Right atrium auricular region (tissue), 2 donors: ENCODE data around the gene PEX6. TPM values are rescaled to one million over a fixed set of nuclear protein-coding genes. Genes with fewer than 3 reads are reported as not detected.
"Not testable (repeated sequence)": the region's sequence is repeated elsewhere in the genome, so short reads cannot be mapped to it uniquely, and the experiment has no call there.

Source experiments
- DNase-seq: peaks from one replicate; pipeline ENCODE4 v3.0.0-alpha.2; 2019; ENCODE audit warnings: low spot score
- H3K27ac ChIP-seq, 2 donors: fragments of 200-600 bp; sonication (generic); 1 replicate in 1 of 2; 2 replicates in 1 of 2; pipeline ENCODE4 v1.5.1; 2016 to 2019
- H3K27me3 ChIP-seq, 2 donors: fragments of 200-600 bp; sonication (generic); one replicate each; pipeline versions ENCODE4 v1.5.1 to v1.6.0; 2017 to 2019
- H3K36me3 ChIP-seq: fragments of 200-600 bp; sonication (generic); one replicate; pipeline ENCODE4 v1.5.1; 2016
- H3K4me1 ChIP-seq, 2 donors: fragments of 200-600 bp; sonication (generic); one replicate each; pipeline versions ENCODE4 v1.5.1 to v1.6.0; 2017 to 2019
- H3K4me3 ChIP-seq, 2 donors: fragments of 200-600 bp; sonication (generic); 1 replicate in 1 of 2; 2 replicates in 1 of 2; pipeline ENCODE4 v1.5.1; 2017 to 2019; ENCODE audit warnings: mild to moderate bottlenecking in 1 of 2, moderate library complexity in 1 of 2
- H3K9me3 ChIP-seq, 2 donors: fragments of 200-600 bp; sonication (generic); one replicate each; pipeline ENCODE4 v1.5.1; 2019
- total RNA-seq, 2 donors: library from RNA; depleted of rRNA; stranded (reverse); fragments of >200 nt; gene quantifications; one replicate each; pipeline ENCODE4 v1.1.0, GENCODE V29; 2016
- TF ChIP-seq, protein P1 (sequence below), 2 donors: fragments of 200-600 bp; sonication (generic); IDR thresholded peaks; one replicate each; pipeline ENCODE4 v1.5.1; 2019; ENCODE audit warnings: antibody characterized with exemption in 2 of 2

The PEX6 gene
- total RNA-seq, 2 donors from 2014 or later: 11.7 to 16.7 TPM

DNA sequence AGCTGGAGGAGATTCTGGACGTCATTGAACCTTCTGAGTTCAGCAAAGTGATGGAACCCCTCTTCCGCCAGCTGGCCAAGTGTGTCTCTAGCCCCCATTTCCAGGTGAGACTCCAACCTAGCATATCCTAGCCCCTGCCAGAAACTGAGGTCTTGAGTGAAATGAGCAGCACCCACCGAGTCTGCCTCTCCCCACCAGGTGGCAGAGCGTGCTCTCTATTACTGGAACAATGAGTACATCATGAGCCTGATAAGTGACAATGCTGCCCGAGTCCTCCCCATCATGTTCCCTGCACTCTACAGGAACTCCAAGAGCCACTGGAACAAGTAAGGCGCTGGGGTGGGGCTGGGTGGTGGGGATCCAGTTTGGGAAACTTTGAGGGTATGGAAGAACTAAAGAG, 30.1 kb upstream of the PEX6 start:
- TF ChIP-seq, protein P1, sequence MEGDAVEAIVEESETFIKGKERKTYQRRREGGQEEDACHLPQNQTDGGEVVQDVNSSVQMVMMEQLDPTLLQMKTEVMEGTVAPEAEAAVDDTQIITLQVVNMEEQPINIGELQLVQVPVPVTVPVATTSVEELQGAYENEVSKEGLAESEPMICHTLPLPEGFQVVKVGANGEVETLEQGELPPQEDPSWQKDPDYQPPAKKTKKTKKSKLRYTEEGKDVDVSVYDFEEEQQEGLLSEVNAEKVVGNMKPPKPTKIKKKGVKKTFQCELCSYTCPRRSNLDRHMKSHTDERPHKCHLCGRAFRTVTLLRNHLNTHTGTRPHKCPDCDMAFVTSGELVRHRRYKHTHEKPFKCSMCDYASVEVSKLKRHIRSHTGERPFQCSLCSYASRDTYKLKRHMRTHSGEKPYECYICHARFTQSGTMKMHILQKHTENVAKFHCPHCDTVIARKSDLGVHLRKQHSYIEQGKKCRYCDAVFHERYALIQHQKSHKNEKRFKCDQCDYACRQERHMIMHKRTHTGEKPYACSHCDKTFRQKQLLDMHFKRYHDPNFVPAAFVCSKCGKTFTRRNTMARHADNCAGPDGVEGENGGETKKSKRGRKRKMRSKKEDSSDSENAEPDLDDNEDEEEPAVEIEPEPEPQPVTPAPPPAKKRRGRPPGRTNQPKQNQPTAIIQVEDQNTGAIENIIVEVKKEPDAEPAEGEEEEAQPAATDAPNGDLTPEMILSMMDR (IDR thresholded peaks at IDR 0.05): peak in 1 of 2 donors; percentile 63
- peaks cover 59% of the 10 kb centered on the region for H3K36me3 ChIP-seq
- no peaks in the 10 kb centered on the region for H3K9me3 ChIP-seq
- DNase-seq: no peak
- peaks cover 0 to 22% of the 10 kb centered on the region in 2 donors for H3K4me1 ChIP-seq
- H3K4me3 ChIP-seq: no peak overlapping the region
- H3K27ac ChIP-seq: peak overlapping the region in 1 of 2 donors; percentile 50
- no peaks in the 10 kb centered on the region for H3K27me3 ChIP-seq

- H3K27me3 ChIP-seq: no peaks in the 10 kb centered on the region
- no peaks in the 10 kb centered on the region for H3K9me3 ChIP-seq
- peaks cover 64% of the 10 kb centered on the region for H3K36me3 ChIP-seq
- peaks cover 0 to 8% of the 10 kb centered on the region in 2 donors for H3K4me1 ChIP-seq
- no peak overlapping the region for H3K4me3 ChIP-seq
- no peak overlapping the region for H3K27ac ChIP-seq
- TF ChIP-seq, protein P1 (IDR thresholded peaks at IDR 0.05): no peak
- no peak for DNase-seq
Measured at GRCh38 chr6:43007126-43007525, 28.1 kb upstream of the PEX6 start.

DNA sequence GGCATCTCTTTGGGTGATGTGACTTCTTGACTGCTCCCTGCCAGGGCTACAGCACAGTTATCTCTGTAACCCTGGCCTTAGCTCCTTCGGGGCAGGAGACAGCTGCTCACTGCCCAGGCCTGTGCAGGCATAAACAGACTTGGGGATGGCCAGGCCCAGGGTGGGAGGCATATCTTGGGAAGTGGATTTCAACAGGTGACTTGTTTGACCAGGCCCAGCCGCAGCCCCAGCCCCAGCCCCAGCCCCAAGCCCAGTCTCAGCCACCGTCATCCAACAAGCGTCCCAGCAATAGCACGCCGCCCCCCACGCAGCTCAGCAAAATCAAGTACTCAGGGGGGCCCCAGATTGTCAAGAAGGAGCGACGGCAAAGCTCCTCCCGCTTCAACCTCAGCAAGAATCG, 27.3 kb upstream of the PEX6 start:
- TF ChIP-seq, protein P1 (IDR thresholded peaks at IDR 0.05): no peak
- H3K27me3 ChIP-seq: no peaks in the 10 kb centered on the region
- no peaks in the 10 kb centered on the region for H3K9me3 ChIP-seq
- no peak for DNase-seq
- peaks cover 57% of the 10 kb centered on the region for H3K36me3 ChIP-seq
- peaks cover 0 to 4% of the 10 kb centered on the region in 2 donors for H3K4me1 ChIP-seq
- no peak overlapping the region for H3K4me3 ChIP-seq
- H3K27ac ChIP-seq: no peak overlapping the region

GRCh38 chr6:43005844-43006243, 26.9 kb upstream of the PEX6 start:
- Histone ChIP-seq H3K27me3 (no peaks in the 10 kb centered on the region), H3K36me3 (peaks cover 53% of the 10 kb centered on the region), H3K4me1 (peaks cover 0 to 4% of the 10 kb centered on the region in 2 donors), H3K27ac (no peak overlapping the region), H3K4me3 (no peak overlapping the region), H3K9me3 (no peaks in the 10 kb centered on the region)
- no peak for DNase-seq
- TF ChIP-seq, protein P1 (IDR thresholded peaks at IDR 0.05): no peak

- no peak for DNase-seq
- no peaks in the 10 kb centered on the region for H3K4me1 ChIP-seq
- no peak overlapping the region for H3K4me3 ChIP-seq
- H3K36me3 ChIP-seq: peaks cover 16% of the 10 kb centered on the region
- no peaks in the 10 kb centered on the region for H3K27me3 ChIP-seq
- no peaks in the 10 kb centered on the region for H3K9me3 ChIP-seq
- H3K27ac ChIP-seq: no peak overlapping the region
- TF ChIP-seq, protein P1 (IDR thresholded peaks at IDR 0.05): no peak
Measured at GRCh38 chr6:43001843-43002242, 22.9 kb upstream of the PEX6 start.

GRCh38 chr6:42998205-42998604, 19.2 kb upstream of the PEX6 start:
- H3K4me1 ChIP-seq, H3K9me3 ChIP-seq, H3K27ac ChIP-seq, H3K27me3 ChIP-seq, H3K36me3 ChIP-seq, H3K4me3 ChIP-seq, DNase-seq: not testable (repeated sequence)
